ENCODE data around the gene ROMO1. TPM values are rescaled to one million over a fixed set of nuclear protein-coding genes. Genes with fewer than 3 reads are reported as not detected.
"Not testable (repeated sequence)": the region's sequence is repeated elsewhere in the genome, so short reads cannot be mapped to it uniquely, and the experiment has no call there.

The ROMO1 gene
- total RNA-seq, 1 donor from 2014 or later = 198 TPM

- DNase-seq; ATAC-seq (ENCODE audit: poor library complexity): not testable (repeated sequence)
- intact Hi-C loops (cut with DNase I) = loop anchor here (2.0 kb wide), 1 partner anchor 13 kb away; no protein-coding TSS in a partner anchor
These were observed 24.6 kb downstream of the ROMO1 start for GRCh38 chr20:35723652-35724320.

GRCh38 chr20:35724321-35725230 lies 25.4 kb downstream of the ROMO1 start:
- intact Hi-C loops (cut with DNase I) = loop anchor here (2.0 kb wide), 1 partner anchor 14 kb away; no protein-coding TSS in a partner anchor
- ATAC-seq (ENCODE audit: poor library complexity) (no peak), DNase-seq (no peak)

GRCh38 chr20:35726842-35727711 lies 27.9 kb downstream of the ROMO1 start:
- intact Hi-C loops (cut with DNase I) = no loop called here
- ATAC-seq (ENCODE audit: poor library complexity) (no peak), DNase-seq (no peak)

- intact Hi-C loops (cut with DNase I) = no loop called here
- no peak for DNase-seq
- no peak for ATAC-seq (ENCODE audit: poor library complexity)
These were observed 30.1 kb downstream of the ROMO1 start for GRCh38 chr20:35729283-35729807.

DNA sequence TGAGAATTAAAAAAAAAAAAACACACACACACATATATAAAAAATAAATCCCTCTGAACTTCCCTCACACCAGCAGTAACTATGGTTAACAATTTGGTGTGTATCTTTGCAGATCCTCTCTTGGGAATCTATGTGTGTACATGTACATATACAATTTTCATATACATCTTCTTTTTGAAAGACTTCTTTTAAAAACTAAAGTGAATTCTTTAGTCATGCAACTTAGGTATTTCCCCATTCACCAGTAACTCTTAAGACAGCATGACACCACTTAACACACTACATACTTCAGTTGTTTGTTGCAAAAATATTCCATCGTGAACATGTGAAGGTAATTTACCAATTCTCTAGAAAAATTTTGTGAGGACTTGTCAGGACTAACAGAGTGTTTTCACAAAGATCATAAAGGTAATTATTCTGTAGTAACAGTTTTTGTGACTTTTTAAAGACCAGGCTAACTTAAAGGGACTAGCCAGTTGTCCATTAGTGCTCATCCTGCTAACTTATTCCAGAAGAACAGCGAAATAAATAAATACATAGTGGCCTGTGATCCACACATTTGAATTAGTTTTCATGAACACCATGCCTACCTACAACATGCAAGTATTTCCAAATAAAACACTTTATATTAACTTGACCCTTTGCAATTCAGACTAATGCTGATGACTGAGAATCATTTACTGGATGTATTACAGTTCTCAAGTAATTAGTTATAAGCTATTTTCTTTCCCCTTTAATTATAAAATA lies 30.8 kb downstream of the ROMO1 start:
- intact Hi-C loops (cut with DNase I) = no loop called here
- DNase-seq (no peak), ATAC-seq (ENCODE audit: poor library complexity) (no peak)

DNA sequence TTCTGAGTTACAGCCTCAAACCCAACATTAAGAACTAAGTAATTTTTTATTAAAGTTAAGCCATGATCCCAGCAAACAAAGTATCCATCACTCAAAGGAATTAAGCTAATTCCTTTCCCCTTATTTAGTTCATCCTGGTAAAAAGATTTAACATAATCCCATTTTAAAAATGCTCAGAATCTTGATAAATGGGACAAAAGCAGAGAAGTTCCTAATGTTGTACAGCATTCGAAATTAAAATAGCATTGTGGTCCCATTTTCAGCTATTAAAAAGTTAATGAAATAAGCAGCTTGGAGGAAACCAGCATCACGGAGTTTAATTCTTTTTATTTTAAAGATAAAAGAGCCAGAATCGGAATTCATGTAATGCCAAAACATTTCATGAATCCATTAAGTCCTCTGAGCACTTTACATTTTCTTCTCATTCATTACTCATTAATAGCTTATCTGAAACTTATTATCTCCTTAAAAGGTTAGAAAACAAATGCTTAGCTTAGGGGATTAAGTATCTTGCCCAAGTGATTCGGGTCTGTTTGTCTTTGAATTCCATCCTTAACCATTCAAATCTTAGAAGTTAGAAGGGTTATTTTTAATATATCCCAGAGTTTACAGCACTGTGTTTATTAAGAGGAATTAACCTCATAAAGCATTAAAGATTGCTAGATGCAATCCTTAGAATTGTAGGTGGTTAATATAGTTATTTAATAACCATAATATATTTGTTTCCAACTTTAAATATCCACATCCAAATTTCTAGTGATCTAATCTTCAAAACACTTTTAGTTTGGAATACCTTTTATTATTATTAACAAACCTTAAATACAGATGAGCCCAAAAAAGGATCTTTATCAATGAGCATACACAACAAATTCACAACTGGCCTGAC lies 31.6 kb downstream of the ROMO1 start:
- intact Hi-C loops (cut with DNase I) = no loop called here
- no peak for DNase-seq

DNA sequence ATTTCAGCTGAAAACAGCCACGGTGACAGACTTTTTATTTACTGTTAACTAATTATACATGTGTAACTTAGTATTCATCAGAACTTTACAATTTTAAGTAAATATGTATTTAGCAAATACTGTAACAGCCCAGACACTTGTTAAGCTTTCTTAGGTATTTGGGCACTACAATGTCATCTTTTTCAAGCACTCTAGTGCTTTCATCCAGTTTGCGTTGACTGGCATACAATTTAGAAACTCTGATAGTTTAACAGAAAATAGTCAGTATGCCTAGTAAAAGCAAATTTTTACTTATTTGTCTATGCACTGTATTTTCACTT lies 32.2 kb downstream of the ROMO1 start:
- intact Hi-C loops (cut with DNase I) = no loop called here
- DNase-seq (no peak), ATAC-seq (ENCODE audit: poor library complexity) (no peak)

More for the DNA sequence above, 31.6 kb downstream of the ROMO1 start:
- ATAC-seq (ENCODE audit: poor library complexity) = no peak

DNA sequence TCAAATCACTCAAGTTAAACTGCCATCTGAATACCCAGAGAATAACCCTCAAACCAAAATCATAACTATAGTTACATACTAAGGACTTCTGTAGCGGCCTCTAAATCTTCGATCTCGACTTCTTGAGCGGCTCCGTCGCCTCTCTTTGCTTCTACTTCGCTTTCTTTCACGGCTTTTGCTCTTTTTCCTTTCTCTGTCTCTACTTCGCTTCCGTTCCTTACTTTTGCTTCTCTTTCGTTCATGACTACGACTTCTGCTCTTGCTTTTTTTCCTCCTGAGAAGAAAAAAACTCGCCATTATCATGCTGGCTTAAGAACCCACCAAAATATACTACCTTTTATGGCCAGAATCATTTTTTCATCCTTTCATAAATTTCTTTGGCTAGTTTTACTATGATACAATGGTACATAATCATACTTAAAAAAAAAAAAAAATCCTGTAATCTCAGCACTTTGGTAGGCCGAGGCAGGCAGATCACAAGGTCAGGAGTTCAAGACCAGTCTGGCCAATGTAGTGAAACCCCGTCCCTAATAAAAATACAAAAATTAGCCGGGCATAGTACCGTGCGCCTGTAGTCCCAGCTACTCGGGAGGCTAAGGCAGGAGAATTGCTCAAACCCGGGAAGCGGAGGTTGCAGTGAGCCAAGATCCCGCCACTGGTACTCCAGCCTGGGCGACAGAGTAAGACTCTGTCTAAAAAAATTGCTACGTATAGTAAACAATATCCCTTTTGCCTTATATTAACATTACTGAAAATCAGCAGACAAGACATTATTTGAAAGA lies 32.8 kb downstream of the ROMO1 start:
- ATAC-seq (ENCODE audit: poor library complexity) (no peak), DNase-seq (no peak)
- intact Hi-C loops (cut with DNase I) = no loop called here

DNA sequence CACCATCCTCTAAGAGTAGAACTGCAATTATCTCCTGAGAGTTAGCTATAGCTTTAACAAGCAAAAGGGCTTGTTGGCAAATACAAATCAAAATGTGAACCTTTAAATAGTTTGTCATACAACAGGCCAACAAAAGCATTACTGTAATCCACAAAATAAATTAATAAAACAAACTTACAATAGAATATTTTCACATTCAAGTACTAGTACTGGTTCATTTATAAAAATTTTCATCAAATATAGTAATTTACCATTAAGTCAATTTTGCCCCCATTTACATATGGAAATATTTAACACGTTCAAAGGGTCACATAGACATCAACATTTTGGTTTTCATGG lies 33.4 kb downstream of the ROMO1 start:
- ATAC-seq (ENCODE audit: poor library complexity) (no peak), DNase-seq (no peak)
- intact Hi-C loops (cut with DNase I) = no loop called here

DNA sequence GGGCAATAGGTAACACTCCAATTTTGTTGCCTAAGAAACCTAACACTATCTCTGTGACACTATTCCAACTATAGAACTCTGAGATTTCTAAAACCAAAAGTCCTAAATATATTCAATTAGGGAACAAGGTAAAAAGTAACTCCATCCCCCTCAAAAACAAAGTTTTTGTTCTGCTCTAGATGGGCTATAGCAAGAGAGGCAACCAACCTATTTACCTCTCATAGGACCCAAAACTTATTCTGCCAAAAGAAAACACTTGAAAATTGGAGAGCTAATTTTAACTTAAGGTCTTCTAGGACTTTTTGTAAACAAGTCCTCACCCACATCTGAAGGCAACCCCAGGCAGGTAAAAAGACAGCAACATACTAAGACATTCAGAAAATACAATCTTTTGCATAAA lies 35.2 kb downstream of the ROMO1 start:
- DNase-seq (no peak), ATAC-seq (ENCODE audit: poor library complexity) (no peak)
- intact Hi-C loops (cut with DNase I) = no loop called here

GRCh38 chr20:35734777-35735649 lies 35.8 kb downstream of the ROMO1 start:
- DNase-seq (no peak), ATAC-seq (ENCODE audit: poor library complexity) (no peak)
- intact Hi-C loops (cut with DNase I) = no loop called here

GRCh38 chr20:35735826-35736470 lies 36.7 kb downstream of the ROMO1 start:
- DNase-seq (no peak), ATAC-seq (ENCODE audit: poor library complexity) (no peak)
- intact Hi-C loops (cut with DNase I) = no loop called here

DNA sequence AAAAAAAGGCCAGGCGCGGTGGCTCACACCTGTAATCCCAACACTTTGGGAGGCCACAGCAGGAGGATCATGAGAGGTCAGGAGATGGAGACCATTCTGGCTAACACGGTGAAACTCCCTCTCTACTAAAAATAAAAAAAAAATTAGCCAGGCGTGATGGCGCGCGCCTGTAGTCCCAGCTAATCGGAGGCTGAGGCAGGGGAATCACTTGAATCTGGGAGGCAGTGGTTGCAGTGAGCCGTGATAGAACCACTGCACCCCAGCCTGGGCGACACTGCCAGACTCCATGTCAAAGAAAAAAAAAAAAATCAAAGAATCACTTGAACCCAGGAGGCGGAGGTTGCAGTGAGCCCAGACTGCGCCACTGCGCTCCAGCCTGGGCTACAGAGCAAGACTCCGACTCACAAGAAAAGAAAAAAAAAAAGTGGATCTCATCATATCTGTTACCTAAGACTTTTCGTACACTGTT lies 38.7 kb downstream of the ROMO1 start:
- DNase-seq (no peak), ATAC-seq (ENCODE audit: poor library complexity) (no peak)
- intact Hi-C loops (cut with DNase I) = no loop called here

DNA sequence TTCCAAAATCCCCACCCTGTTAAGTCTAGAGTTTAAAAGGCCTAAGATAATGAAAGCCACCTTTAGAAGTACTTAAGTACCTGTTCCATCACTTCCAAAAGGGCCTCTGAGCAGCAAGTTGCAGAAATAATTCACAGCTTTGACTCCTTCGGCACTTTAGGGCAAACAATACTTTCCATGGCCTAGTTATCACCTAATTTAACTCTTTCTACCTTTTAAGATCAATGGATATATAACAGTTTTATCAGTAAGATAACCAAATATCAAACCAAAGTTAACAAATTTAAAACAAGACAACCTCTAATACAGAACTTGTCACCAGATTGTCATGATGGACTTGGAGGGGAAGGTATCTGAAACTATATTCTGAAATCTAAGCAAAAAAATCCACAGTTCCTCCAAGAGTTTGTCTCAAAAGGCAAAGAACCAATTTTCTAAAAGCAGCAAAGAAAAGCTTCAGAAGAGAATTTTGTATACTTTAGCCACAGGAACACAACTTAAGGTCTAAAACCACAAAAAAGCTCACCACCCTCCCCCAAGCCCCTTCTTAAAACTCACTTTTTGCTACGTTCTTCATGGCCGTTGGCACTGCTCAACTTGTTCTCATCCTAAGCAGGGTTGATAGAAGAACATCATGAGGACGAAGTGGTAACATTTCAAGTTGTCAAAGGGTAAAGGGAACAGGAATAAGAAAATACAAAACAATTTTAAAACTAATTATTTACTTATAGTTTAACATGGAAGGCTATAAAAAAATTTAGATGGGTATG lies 39.4 kb downstream of the ROMO1 start:
- ATAC-seq (ENCODE audit: poor library complexity) (no peak), DNase-seq (no peak)
- intact Hi-C loops (cut with DNase I) = no loop called here

Data from Right ventricle myocardium superior (tissue), 1 donor.